GM18519 (cell line): ENCODE data around the gene TMPRSS2.

Source experiments
- ATAC-seq: cut with Tn5 transposase; IDR thresholded peaks from one replicate; pipeline ENCODE4 v1.9.1; 2021; ENCODE audit warnings: mild to moderate bottlenecking, moderate library complexity; ENCODE audit not compliant: unreplicated experiment, low FRiP score

The TMPRSS2 gene

GRCh38 chr21:41453761-41454160, 54.2 kb downstream of the TMPRSS2 start:
- ATAC-seq: no peak

DNA sequence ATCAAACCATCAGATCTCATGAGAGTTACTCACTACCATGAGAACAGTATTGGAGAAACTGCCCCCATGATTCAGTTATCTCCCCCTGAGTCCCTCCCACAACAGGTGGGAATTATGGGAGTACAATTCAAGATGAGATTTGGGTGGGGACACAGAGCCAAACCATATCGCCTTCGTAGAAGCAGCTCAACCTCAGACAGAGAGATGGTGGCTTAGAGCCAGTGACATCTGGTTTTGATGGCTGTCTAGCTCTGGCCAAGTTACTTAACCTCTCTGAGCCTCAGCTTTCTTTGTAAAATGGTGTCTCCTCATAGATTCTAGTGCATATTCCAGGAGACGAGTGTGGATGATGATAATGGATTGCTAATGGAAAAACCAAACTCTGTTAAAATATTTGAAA, 54.8 kb downstream of the TMPRSS2 start:
- ATAC-seq: no peak

- no peak for ATAC-seq
These were observed 55.9 kb downstream of the TMPRSS2 start for GRCh38 chr21:41451753-41452676.

DNA sequence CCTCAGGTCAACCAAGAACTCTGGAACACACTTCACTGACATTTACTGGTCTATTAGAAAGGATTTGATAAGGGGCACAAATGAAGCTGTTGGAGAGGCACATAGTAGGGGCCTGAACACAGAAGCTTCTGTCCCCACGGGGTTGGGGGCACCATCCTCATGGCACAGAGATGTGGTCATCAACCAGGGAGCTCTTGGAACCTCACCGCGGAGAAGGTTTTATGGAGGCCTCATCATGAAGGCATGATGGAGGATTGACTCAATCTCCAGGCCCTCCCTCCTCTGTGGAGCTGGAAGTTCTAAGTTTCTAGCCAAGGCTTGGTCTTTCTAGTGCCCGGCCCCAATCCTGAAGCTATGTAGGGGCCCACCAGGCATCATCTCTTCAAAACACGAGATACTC, 58.3 kb downstream of the TMPRSS2 start:
- ATAC-seq: no peak

GRCh38 chr21:41447356-41447755, 60.6 kb downstream of the TMPRSS2 start:
- ATAC-seq: no peak

DNA sequence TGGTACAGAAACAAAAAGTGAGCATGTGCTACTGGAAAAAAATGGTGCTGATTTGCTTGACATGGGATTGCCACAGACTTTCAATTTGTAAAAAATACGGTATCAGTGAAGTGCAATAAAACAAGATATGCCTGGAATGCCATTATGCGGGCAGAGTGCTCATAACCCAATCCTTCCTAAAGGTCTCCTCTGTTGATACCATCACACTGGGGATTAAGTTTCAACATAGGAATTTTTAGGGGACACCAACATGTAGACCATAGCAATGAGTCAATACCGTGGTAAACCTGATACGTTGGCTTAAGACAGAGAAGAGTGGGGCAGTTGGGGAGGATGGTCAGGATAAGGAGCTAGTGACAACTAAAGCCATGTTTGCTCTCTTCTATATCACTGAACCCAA, 61.4 kb downstream of the TMPRSS2 start:
- no peak for ATAC-seq

- no peak for ATAC-seq
These were observed 62.5 kb downstream of the TMPRSS2 start for GRCh38 chr21:41445465-41445862.

DNA sequence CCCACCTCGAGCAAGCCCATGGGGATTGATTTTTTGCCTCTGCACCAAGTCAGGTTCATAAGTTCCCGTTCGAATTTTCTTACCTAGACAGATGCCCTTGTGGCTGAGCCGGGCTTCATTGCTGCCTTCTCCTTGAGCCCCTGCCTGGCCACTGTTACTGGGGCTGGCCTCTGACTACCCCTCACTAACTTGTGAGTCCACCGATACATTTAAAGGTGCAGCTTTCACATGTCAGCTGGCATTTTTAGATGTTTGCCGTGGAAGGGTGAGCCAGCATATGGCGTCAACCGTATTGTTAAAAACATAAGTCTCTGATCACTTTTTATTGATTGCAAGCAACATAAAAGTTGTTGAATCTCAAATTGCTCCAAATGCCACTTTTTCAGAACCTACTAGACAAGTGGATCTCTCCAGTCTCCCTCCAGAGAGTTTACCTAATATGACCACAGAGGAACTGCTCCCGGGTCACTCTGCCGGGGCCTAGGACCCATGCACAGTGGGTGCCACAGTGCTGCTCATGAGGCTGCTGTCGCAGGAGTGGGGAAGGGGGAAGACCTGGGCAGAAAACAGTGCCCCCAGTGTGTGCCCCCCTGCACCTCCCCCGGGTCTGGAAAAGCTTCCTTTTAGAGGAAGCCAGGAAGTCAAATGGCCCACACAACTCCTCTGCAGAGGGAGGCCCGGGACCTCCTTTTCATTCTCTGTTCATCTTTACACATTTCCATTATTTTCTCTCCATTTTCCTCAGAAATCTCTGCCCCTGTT, 63.1 kb downstream of the TMPRSS2 start:
- no peak for ATAC-seq

- no peak for ATAC-seq
These were observed 64.4 kb downstream of the TMPRSS2 start for GRCh38 chr21:41443562-41443961.

DNA sequence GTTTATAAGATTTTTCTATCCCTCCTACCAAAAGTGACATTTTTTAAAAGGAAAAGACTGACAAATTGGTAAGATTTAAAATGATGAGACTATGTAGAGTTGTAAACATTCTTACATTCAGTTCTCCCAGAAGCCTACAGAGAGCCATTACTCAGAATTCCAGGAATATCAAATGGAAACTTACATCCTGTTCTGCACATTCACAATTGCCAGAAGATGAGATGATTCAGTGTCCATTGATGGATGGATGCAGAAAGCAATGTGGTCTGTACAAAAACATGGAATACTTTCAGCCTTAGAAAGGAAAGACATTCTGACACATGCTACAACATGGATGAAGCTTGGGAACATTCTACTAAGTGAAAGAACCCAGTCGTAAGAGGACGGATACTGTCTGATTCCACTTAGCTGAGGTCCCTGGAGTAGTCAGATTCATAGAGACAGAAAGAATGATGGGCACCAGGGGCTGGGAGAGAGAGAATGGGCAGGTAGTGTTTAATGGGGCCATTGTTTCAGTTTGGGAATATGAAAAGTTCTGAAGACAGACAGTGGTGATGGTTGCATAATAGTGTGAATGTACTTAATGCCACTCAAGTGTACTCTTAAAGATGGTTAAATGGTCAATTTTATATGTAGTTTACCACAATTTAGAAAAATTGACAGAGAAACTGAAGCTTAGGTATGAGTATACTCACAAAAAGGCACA, 65.3 kb downstream of the TMPRSS2 start:
- no peak for ATAC-seq

GRCh38 chr21:41441546-41441945, 66.4 kb downstream of the TMPRSS2 start:
- no peak for ATAC-seq

DNA sequence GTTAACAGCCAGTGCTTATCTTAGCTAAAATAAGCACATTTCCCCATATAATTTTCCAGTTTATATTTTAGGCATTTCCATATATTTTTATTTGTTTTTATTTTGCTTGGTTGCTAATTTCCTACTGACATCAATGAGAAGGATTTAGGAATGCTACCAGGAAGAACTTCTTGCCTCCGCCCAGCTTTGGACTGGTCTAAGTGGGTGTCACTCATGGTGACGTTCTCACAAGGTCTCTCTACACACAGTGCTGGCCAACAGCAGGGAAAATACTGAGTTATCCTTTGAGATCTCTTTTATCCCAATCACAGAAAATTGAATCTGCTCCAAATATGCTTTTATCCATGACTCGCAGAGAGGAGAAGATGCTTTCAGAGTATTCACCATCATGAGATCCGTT, 68.7 kb downstream of the TMPRSS2 start:
- ATAC-seq: no peak

DNA sequence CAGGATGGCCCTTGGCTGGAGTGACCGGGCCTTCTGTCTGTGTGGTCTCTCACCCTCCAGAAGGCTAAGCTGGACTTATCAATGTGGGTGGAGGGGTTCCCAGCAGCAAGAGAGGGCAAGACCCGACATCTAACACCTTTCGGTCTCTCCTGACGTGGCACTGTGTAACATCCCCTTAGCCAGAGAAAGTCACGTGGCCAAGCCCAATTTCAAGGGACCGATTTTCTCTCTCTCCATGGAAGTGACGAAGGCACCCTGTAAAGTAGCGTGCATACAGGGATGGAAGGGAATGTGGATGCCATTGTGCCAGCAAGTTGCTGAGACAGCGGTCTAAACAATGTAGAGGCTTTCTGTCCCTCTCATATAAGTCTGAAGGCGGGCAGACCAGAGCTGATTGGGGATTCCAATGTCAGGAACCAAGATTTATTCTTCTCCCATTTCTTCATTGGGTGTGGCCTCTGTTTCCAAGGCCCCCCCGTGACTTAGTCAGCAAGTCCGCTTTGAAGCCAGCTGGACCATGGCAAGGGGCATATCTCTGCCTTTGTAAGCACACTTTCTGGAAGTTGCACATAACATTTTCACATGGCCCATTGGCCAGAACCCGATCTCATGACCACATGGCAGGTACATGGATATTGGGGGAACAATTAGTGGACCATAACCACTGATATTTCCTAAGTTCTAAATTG, 69.4 kb downstream of the TMPRSS2 start:
- no peak for ATAC-seq

DNA sequence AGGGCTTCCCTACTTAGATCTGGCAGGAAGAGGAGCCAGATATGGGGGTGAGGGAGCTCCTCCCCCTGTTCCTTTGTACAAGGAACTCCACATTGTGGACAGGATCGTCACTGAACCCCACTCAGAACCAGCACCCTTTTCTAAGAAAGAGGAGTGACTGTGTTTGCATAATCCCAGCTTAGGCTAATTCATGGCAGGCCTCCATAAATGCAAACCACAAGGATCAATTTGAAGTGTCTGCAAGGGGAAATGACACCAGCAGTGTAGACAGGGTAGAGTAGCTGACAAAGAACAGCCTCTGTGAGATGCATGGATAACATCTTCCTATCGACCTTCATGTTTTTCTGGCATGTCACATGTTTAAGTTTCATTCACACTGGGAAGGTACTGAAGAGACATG, 70.2 kb downstream of the TMPRSS2 start:
- no peak for ATAC-seq

GRCh38 chr21:41435706-41436105, 72.3 kb downstream of the TMPRSS2 start:
- no peak for ATAC-seq

GRCh38 chr21:41433566-41433965, 74.4 kb downstream of the TMPRSS2 start:
- ATAC-seq: no peak

GRCh38 chr21:41432562-41433460, 75.1 kb downstream of the TMPRSS2 start:
- no peak for ATAC-seq

DNA sequence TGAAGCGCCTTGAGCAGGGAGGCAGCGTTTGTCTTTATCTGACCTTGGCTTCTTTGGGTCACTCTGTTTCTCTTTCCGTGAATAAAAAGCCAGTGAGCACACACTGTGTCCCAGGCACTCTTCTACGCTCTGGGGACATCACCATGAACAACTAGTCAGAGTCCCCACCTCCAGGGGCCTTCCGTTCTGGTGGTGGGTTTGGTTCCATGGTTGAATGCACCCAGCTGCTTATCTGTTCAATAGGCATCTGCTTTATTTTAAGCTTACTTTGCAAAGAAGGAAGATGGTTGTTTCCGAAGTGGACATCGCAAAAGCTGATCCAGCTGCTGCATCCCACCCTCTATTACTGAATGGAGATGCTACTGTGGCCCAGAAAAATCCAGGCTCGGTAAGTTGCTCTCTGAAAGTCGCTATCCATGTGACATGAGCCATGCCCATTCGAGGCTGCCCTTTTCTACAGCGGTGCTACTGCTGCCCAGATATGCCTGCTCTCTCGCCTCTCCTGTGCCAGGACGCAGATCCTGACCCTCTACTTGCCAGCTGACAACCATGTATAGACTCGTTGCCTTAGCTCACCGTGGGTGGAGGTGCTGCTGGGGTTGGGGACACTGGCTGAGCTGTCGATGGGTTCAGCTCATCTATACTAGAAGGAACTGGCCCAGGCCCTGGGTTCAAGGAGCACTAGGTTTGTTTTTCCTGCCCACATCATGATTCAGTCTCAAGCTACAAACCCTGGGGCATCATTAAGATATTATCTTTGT, 76.0 kb downstream of the TMPRSS2 start:
- peak; percentile 55 for ATAC-seq
